ENCODE data around the gene TMEM259. TPM values are rescaled to one million over a fixed set of nuclear protein-coding genes. Genes with fewer than 3 reads are reported as not detected.
A peak's percentile ranks its signal among the peaks of the same experiment; 100 is the strongest.

TMEM259 gene
- total RNA-seq, 1 donor from 2014 or later: 31.7 TPM

DNA sequence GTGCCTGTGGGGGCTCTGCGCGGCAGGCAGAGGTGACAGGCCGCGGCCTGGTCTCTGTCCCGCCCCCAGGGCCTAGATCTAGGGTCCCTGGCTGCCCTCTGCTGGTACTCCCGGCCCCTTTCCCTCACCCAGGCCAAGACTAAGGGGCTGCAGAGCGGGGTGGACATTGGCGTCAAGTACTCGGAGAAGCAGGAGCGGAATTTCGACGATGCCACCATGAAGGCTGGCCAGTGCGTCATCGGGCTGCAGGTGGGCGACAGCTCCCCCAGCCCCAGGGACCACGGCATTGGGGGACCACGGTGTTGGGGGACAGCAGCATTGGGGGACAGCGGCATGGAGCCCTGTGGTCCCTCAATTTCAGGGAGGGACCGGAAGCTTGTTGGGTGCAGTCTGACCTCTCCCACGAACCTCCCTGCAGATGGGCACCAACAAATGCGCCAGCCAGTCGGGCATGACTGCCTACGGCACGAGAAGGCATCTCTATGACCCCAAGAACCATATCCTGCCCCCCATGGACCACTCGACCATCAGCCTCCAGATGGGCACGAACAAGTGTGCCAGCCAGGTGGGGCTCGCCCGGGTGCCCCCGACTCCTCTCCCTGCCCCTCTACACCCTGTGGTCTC lies 15.2 kb upstream of the TMEM259 start:
- Mint-ChIP-seq H3K27ac (no peak overlapping the region), H3K4me3 (no peak overlapping the region), H3K4me1 (peaks cover 17% of the 10 kb centered on the region), H3K27me3 (ENCODE audit: insufficient read depth, low read depth) (peaks cover 8% of the 10 kb centered on the region), H3K36me3 (peaks cover 21% of the 10 kb centered on the region), H3K9me3 (no peaks in the 10 kb centered on the region)
- H3K4me3 ChIP-seq: no peak overlapping the region
- H3K79me2 ChIP-seq (ENCODE audit: low read depth): peaks cover 10% of the 10 kb centered on the region
- no peak overlapping the region for H2AFZ ChIP-seq (replicated peaks)
- peaks cover 3% of the 10 kb centered on the region for H3K36me3 ChIP-seq
- H3K9ac ChIP-seq: no peak overlapping the region
- H3K4me1 ChIP-seq: peaks cover 4% of the 10 kb centered on the region
- no peak overlapping the region for H3K27ac ChIP-seq
- peaks cover 47% of the 10 kb centered on the region for H3F3A ChIP-seq (ENCODE audit: low read depth)
- peak; percentile 44 for DNase-seq (ENCODE audit: low spot score)
- H4K20me1 ChIP-seq (ENCODE audit: low read depth): peaks cover 56% of the 10 kb centered on the region
- H3K27me3 ChIP-seq: no peaks in the 10 kb centered on the region
- TF ChIP-seq EZH2phosphoT487 (IDR thresholded peaks at IDR 0.05): no peak
- TF ChIP-seq, protein P1, sequence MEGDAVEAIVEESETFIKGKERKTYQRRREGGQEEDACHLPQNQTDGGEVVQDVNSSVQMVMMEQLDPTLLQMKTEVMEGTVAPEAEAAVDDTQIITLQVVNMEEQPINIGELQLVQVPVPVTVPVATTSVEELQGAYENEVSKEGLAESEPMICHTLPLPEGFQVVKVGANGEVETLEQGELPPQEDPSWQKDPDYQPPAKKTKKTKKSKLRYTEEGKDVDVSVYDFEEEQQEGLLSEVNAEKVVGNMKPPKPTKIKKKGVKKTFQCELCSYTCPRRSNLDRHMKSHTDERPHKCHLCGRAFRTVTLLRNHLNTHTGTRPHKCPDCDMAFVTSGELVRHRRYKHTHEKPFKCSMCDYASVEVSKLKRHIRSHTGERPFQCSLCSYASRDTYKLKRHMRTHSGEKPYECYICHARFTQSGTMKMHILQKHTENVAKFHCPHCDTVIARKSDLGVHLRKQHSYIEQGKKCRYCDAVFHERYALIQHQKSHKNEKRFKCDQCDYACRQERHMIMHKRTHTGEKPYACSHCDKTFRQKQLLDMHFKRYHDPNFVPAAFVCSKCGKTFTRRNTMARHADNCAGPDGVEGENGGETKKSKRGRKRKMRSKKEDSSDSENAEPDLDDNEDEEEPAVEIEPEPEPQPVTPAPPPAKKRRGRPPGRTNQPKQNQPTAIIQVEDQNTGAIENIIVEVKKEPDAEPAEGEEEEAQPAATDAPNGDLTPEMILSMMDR (IDR thresholded peaks at IDR 0.05): peak; percentile 26
- no peak overlapping the region for H3K4me2 ChIP-seq
- H3K9me3 ChIP-seq (ENCODE audit: low read depth): no peaks in the 10 kb centered on the region

DNA sequence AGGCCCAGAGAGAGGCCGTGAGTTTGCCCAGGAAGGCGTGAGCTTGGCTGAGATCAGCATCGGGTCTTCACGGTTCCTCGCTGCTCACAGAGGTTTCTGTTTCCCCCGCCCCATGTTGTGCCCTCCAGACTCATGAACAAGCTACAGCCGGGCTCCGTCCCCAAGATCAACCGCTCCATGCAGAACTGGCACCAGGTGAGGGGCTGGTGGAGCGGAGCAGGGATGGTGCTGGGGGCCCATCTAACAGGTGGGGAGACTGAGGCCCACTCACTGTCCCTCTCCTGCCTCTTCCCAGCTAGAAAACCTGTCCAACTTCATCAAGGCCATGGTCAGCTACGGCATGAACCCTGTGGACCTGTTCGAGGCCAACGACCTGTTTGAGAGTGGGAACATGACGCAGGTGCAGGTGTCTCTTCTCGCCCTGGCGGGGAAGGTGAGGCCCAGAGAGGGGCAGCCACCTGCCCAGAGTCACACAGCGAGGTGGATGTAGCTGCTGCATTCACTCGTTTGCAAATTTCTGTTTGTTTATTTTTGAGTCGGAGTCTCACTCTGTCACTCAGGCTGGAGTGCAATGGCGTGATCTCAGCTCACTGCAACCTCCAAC lies 11.4 kb upstream of the TMEM259 start:
- Histone ChIP-seq H2AFZ (replicated peaks) (no peak overlapping the region), H3K79me2 (ENCODE audit: low read depth) (peaks cover 47% of the 10 kb centered on the region), H3K9me3 (ENCODE audit: low read depth) (no peaks in the 10 kb centered on the region), H3K4me2 (no peak overlapping the region), H3K4me3 (no peak overlapping the region), H3K36me3 (peaks cover 3% of the 10 kb centered on the region), H3K27ac (no peak overlapping the region), H3K4me1 (no peaks in the 10 kb centered on the region), H4K20me1 (ENCODE audit: low read depth) (peaks cover 68% of the 10 kb centered on the region), H3K9ac (no peak overlapping the region), H3F3A (ENCODE audit: low read depth) (peaks cover 29% of the 10 kb centered on the region), H3K27me3 (no peaks in the 10 kb centered on the region)
- no peaks in the 10 kb centered on the region for H3K9me3 Mint-ChIP-seq
- TF ChIP-seq EZH2phosphoT487 (IDR thresholded peaks at IDR 0.05) (no peak), EZH2 (IDR thresholded peaks at IDR 0.05) (no peak)
- TF ChIP-seq, protein P1 (IDR thresholded peaks at IDR 0.05): no peak
- H3K27me3 Mint-ChIP-seq (ENCODE audit: insufficient read depth, low read depth): peaks cover 2% of the 10 kb centered on the region
- H3K27ac Mint-ChIP-seq: no peak overlapping the region
- no peak overlapping the region for H3K4me3 Mint-ChIP-seq
- no peak for DNase-seq (ENCODE audit: low spot score)
- H3K36me3 Mint-ChIP-seq: peaks cover 17% of the 10 kb centered on the region
- H3K4me1 Mint-ChIP-seq: peaks cover 3% of the 10 kb centered on the region

DNA sequence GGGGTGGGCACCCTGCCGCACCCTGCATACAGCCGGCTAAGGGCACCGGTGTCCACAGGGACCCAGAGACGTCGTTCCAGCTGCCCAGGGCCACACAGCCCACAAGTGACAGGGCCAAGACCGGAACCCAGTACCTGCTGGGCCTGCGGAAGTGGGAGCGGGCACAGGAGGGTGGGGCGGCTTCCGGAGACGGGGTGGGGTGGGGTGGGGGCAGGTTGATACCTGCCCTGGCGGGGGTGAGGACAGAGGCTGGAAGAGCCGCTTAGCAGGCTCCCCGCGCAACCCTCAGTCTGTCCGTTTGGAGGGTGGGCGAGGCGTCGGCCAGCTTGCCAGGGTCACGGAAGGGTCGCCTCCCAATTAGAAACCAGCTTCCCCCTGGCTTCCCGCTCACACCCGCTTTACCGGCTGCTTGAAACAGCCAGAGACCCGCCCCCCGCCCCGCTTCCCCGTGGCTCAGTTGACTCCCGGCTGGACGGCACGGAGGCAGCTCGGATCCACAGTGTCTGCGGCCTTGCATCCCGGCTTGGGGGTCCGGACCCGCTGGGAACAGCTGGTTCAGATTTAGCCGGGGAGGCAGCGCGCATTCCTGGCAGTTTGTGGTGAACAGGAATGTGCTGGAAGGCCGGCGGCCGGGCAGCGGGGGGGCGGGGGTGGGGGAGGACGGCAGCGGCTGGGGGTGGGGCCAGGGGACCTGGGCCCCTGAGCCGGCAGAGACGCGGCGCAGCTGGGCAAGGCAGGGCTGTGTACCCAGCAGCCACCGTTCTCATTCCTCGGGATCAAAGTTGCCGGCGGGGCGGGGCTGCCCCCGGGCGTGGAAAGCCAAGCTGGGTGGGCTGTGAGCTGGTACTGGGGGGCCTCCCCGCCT lies 7.4 kb upstream of the TMEM259 start:
- Histone ChIP-seq H3F3A (ENCODE audit: low read depth) (peaks cover 45% of the 10 kb centered on the region), H4K20me1 (ENCODE audit: low read depth) (peaks cover 60% of the 10 kb centered on the region), H2AFZ (replicated peaks) (no peak overlapping the region), H3K9ac (no peak overlapping the region), H3K9me3 (ENCODE audit: low read depth) (no peaks in the 10 kb centered on the region), H3K27me3 (no peaks in the 10 kb centered on the region), H3K4me1 (no peaks in the 10 kb centered on the region), H3K79me2 (ENCODE audit: low read depth) (peaks cover 55% of the 10 kb centered on the region), H3K36me3 (peaks cover 3% of the 10 kb centered on the region), H3K4me2 (peak overlapping the region; percentile 94), H3K4me3 (peak overlapping the region; percentile 92), H3K27ac (peak overlapping the region; percentile 95)
- H3K27me3 Mint-ChIP-seq (ENCODE audit: insufficient read depth, low read depth): peaks cover 3% of the 10 kb centered on the region
- H3K36me3 Mint-ChIP-seq: peaks cover 10% of the 10 kb centered on the region
- H3K27ac Mint-ChIP-seq: peak overlapping the region; percentile 94
- DNase-seq (ENCODE audit: low spot score): peak; percentile 94
- no peak for TF ChIP-seq EZH2 (IDR thresholded peaks at IDR 0.05)
- TF ChIP-seq, protein P1 (IDR thresholded peaks at IDR 0.05): no peak
- TF ChIP-seq EZH2phosphoT487 (IDR thresholded peaks at IDR 0.05): peak; percentile 17
- peak overlapping the region; percentile 82 for H3K4me3 Mint-ChIP-seq
- peaks cover 12% of the 10 kb centered on the region for H3K4me1 Mint-ChIP-seq
- H3K9me3 Mint-ChIP-seq: no peaks in the 10 kb centered on the region

Measured in neural progenitor cell (in vitro differentiated cells).